ENCODE results near the gene SPINK14. TPM values are rescaled to one million over a fixed set of nuclear protein-coding genes. Genes with fewer than 3 reads are reported as not detected.

SPINK14 gene
- total RNA-seq, 1 experiment from 2014 or later = not detected

GRCh38 chr5:148152781-148153180 lies 15.6 kb upstream of the SPINK14 start:
- H3K4me2 ChIP-seq = no peak overlapping the region
- no TSS peak for BruUV-seq (replicated peaks)

GRCh38 chr5:148156609-148157008 lies 11.7 kb upstream of the SPINK14 start:
- H3K9me3 ChIP-seq (ENCODE audit: insufficient read depth, low read depth) = 0 out of 2 replicates have a peak, but pooled peaks cover 3% of the 10 kb centered on the region
- no peak for DNase-seq
- no peaks in the 10 kb centered on the region; the same call in 1 of the 2 replicates for H3K4me1 ChIP-seq (replicated peaks; ENCODE audit: insufficient read depth)
- no TSS peak for BruUV-seq (replicated peaks)
- TF ChIP-seq CTCF (conservative IDR thresholded peaks at IDR 0.05) (no peak), EZH2 (IDR thresholded peaks at IDR 0.05; ENCODE audit: low read depth) (no peak)
- H3K4me3 ChIP-seq = no peak overlapping the region
- H3K79me2 ChIP-seq (ENCODE audit: low read depth) = no peaks in the 10 kb centered on the region
- intact Hi-C loops (cut with micrococcal nuclease; ENCODE audit: unreplicated experiment) = no loop called here
- H3K9me2 ChIP-seq (ENCODE audit: insufficient read depth) = no peaks in the 10 kb centered on the region
- no peak overlapping the region for H2AFZ ChIP-seq
- POLR2A ChIA-PET (ENCODE audit: unreplicated experiment) = no interaction called here
- H4K20me1 ChIP-seq (ENCODE audit: insufficient read depth) = no peaks in the 10 kb centered on the region
- H3F3A ChIP-seq (ENCODE audit: insufficient read depth, low read depth) = no peaks in the 10 kb centered on the region
- CTCF ChIA-PET = no interaction called here
- H3K36me3 ChIP-seq (ENCODE audit: low read depth) = no peaks in the 10 kb centered on the region
- H3K4me2 ChIP-seq = no peak overlapping the region
- H3K27me3 ChIP-seq (ENCODE audit: insufficient read depth, low read depth) = no peaks in the 10 kb centered on the region
- H3K27ac ChIP-seq = no peak overlapping the region

More at GRCh38 chr5:148152781-148153180, 15.6 kb upstream of the SPINK14 start:
- H3K36me3 ChIP-seq (ENCODE audit: low read depth) = no peaks in the 10 kb centered on the region
- no peak overlapping the region for H2AFZ ChIP-seq
- intact Hi-C loops (cut with micrococcal nuclease; ENCODE audit: unreplicated experiment) = no loop called here
- ChIA-PET CTCF (no interaction called here), POLR2A (ENCODE audit: unreplicated experiment) (no interaction called here)
- H3K9me2 ChIP-seq (ENCODE audit: insufficient read depth) = no peaks in the 10 kb centered on the region
- H3K4me1 ChIP-seq (replicated peaks; ENCODE audit: insufficient read depth) = peaks cover 4% of the 10 kb centered on the region
- DNase-seq = no peak
- 0 out of 2 replicates have a peak, but pooled peaks cover 3% of the 10 kb centered on the region for H3K9me3 ChIP-seq (ENCODE audit: insufficient read depth, low read depth)
- H3F3A ChIP-seq (ENCODE audit: insufficient read depth, low read depth) = no peaks in the 10 kb centered on the region
- no peaks in the 10 kb centered on the region for H3K27me3 ChIP-seq (ENCODE audit: insufficient read depth, low read depth)
- no peak overlapping the region for H3K27ac ChIP-seq
- TF ChIP-seq CTCF (conservative IDR thresholded peaks at IDR 0.05) (no peak), EZH2 (IDR thresholded peaks at IDR 0.05; ENCODE audit: low read depth) (no peak)
- H3K4me3 ChIP-seq = no peak overlapping the region
- no peaks in the 10 kb centered on the region for H3K79me2 ChIP-seq (ENCODE audit: low read depth)
- no peaks in the 10 kb centered on the region for H4K20me1 ChIP-seq (ENCODE audit: insufficient read depth)

GRCh38 chr5:148162038-148162437 lies 6.3 kb upstream of the SPINK14 start:
- CTCF ChIA-PET = no interaction called here
- Histone ChIP-seq H3K36me3 (ENCODE audit: low read depth) (no peaks in the 10 kb centered on the region), H4K20me1 (ENCODE audit: insufficient read depth) (no peaks in the 10 kb centered on the region), H3F3A (ENCODE audit: insufficient read depth, low read depth) (no peaks in the 10 kb centered on the region), H2AFZ (no peak overlapping the region), H3K4me1 (replicated peaks; ENCODE audit: insufficient read depth) (no peaks in the 10 kb centered on the region; the same call in 1 of the 2 replicates), H3K9me2 (ENCODE audit: insufficient read depth) (no peaks in the 10 kb centered on the region), H3K27me3 (ENCODE audit: insufficient read depth, low read depth) (no peaks in the 10 kb centered on the region), H3K4me3 (no peak overlapping the region), H3K27ac (no peak overlapping the region), H3K9me3 (ENCODE audit: insufficient read depth, low read depth) (0 out of 2 replicates have a peak, but pooled peaks cover 2% of the 10 kb centered on the region), H3K4me2 (no peak overlapping the region), H3K79me2 (ENCODE audit: low read depth) (no peaks in the 10 kb centered on the region)
- TF ChIP-seq CTCF (conservative IDR thresholded peaks at IDR 0.05) = no peak
- no peak for TF ChIP-seq EZH2 (IDR thresholded peaks at IDR 0.05; ENCODE audit: low read depth)
- BruUV-seq (replicated peaks) = no TSS peak
- no peak for DNase-seq
- POLR2A ChIA-PET (ENCODE audit: unreplicated experiment) = no interaction called here
- intact Hi-C loops (cut with micrococcal nuclease; ENCODE audit: unreplicated experiment) = no loop called here
